ENCODE results near the gene TMEM232.
"Not testable (repeated sequence)": the region's sequence is repeated elsewhere in the genome, so short reads cannot be mapped to it uniquely, and the experiment has no call there.

Gene TMEM232

GRCh38 chr5:110726249-110727024 lies at the start of gene TMEM232:
TMEM232 (minus strand) TSS chr5:110726671; CDS start chr5:110667352, 59,319 bp downstream.
- DNase-seq (ENCODE audit: low spot score) = peak; percentile 7

DNA sequence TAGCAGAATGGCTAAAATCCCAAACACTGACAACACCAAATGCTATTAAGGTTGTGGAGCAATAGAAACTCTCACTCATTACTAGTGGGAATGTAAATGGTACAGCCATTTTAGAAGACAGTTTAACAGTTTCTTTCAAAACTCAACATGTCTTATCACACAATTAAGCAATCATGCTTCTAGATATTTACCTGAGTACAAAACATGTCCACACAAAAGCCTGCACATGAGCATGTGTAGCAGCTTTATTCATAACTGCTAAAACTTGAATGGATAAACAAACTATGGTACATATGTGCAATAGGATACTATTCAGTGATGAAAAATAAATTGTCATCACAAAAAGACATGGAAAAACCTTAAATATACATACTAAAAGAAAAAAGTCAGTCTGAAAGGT lies 43.8 kb upstream of the TMEM232 start:
- DNase-seq (ENCODE audit: low spot score) = no peak

- no peak for DNase-seq (ENCODE audit: low spot score)
Measured at GRCh38 chr5:110769000-110769681, 42.7 kb upstream of the TMEM232 start.

DNA sequence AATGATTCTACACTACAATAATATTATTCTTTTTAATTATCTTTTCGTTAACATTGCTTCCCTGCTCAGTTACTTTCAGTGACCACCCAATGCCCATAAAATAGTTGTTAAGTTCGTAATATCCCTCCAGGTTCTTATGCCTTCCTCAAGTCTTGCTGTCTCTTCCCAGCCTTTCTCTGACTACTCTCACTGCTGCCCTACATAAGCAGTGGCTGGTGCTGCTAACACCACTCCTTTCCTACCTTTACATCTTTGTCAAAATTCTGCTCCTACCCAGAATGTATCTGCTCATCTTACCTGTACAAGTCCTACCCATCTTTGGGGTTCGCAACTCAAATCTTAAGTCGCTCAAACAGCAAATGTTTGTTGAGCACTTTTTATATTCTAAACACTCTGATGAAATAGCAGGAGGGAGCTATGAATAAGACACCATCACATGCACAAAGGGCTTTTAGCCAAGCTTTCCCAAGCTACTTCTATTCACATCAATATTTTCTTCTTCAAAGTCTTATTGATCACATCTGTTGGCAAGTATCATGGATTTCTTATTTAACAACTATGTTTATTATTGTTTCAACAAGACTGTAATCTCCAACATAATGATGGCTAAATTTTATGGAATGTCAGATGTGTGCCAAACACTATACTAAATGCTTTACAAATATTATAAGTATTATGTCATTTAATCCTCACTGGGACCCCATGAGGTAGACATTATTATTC lies 41.8 kb upstream of the TMEM232 start:
- DNase-seq (ENCODE audit: low spot score) = no peak

GRCh38 chr5:110760158-110760557 lies 33.7 kb upstream of the TMEM232 start:
- no peak for DNase-seq (ENCODE audit: low spot score)

DNA sequence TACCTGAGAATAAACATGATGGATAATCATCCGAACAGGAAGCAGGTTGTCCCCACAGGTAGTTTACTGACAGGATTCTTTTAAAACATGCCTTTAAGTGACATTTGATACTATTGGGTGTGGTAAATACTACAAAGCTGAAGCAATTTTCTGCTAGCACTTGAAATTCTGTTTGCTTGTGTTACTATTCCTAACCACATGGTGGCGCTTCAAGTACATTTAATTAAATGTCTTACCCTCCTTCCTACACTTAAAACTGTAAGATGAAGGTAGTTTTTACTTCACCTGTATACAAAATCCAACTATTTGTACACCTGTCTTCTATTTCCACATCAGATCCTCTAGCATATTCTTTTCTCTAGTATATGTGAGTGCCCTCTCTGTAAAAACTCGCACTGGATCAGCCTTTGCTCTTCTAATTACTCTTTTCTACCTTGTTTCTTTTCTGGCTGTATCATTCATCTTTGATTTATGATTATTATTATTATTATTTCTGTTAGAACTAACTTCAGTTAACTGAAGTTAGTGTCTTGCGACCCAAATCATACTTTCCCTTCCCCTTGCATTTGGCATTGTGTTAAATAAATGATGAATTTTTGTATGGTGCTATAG lies 30.8 kb upstream of the TMEM232 start:
- DNase-seq (ENCODE audit: low spot score) = peak; percentile 63

DNA sequence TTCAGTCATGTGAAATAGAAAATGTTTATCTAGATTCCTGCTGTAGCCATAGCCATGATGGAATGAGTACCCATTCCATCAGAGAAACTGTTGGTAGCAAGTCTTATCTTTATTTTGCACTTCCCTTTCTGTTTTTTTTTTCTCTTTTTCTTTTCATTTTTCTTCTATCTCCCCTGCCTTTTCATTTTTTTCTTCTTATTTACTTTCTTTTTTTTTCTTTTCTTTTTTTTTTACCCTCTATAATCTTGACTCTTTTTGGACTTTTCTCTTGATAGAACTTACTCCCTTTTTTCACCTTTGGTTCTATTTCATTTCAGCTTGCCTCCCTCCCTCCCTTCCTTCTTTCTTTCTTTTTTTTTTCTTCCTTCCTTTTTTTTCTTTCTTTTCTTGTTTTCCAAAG lies 27.7 kb upstream of the TMEM232 start:
- DNase-seq (ENCODE audit: low spot score) = no peak

GRCh38 chr5:110753600-110753999 lies 27.1 kb upstream of the TMEM232 start:
- DNase-seq (ENCODE audit: low spot score) = no peak

- no peak for DNase-seq (ENCODE audit: low spot score)
Measured at GRCh38 chr5:110752953-110753352, 26.5 kb upstream of the TMEM232 start.

- DNase-seq (ENCODE audit: low spot score) = no peak
Measured at GRCh38 chr5:110751902-110752762, 25.7 kb upstream of the TMEM232 start.

- peak; percentile 80 for DNase-seq (ENCODE audit: low spot score)
Measured at GRCh38 chr5:110738812-110739651, 12.6 kb upstream of the TMEM232 start, which contains the start of gene SLC25A46. SLC25A46 (plus strand) TSS chr5:110739007; CDS start chr5:110739120, 113 bp downstream.

- DNase-seq (ENCODE audit: low spot score) = no peak
Measured at GRCh38 chr5:110738503-110738811, 12.0 kb upstream of the TMEM232 start.

DNA sequence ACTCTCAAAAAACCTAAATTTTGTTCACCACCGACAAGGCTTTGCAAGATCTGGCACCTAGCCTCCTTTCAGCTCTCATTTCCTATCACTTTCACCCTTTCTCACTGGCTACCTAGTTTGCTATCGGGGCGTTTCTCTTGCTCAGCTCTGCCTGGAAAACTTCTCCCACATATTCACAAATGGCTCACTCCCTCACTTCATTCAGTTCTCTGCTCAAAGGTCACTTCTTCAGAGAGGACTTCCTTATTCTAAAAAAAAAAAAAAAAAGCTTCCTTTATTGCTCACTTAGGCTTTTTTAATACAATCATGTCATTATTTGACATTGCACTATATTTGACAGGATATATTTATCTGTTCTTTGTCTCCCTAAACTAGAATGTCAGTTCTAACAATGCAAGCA lies 10.3 kb upstream of the TMEM232 start:
- no peak for DNase-seq (ENCODE audit: low spot score)

GRCh38 chr5:110735556-110735955 lies 9.1 kb upstream of the TMEM232 start:
- DNase-seq (ENCODE audit: low spot score) = no peak

DNA sequence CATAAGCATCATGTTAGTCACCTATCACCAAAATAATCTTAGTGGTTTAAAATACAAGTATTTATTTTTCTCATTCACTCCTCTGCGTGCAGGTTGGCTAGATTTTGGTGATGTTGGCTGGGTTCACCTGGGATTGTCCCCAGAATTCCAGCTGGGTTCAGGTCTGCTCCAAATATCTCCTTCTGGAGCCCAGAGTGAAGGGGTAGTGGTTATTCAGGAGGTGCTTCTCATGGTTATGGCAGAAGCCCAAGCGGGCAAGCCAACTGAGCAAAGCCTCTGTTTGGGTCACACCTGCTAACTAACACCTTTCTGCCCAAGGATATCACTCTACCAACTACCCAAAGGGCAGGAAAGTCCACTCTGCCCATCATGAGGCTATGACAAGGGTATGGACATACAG lies 7.6 kb upstream of the TMEM232 start:
- no peak for DNase-seq (ENCODE audit: low spot score)

GRCh38 chr5:110731499-110731898 lies 5.0 kb upstream of the TMEM232 start:
- DNase-seq (ENCODE audit: low spot score) = not testable (repeated sequence)

GRCh38 chr5:110727025-110727314 lies 499 bp upstream of the TMEM232 start:
- no peak for DNase-seq (ENCODE audit: low spot score)

- DNase-seq (ENCODE audit: low spot score) = no peak
Measured at GRCh38 chr5:110718311-110718710, 8.2 kb downstream of the TMEM232 start.

DNA sequence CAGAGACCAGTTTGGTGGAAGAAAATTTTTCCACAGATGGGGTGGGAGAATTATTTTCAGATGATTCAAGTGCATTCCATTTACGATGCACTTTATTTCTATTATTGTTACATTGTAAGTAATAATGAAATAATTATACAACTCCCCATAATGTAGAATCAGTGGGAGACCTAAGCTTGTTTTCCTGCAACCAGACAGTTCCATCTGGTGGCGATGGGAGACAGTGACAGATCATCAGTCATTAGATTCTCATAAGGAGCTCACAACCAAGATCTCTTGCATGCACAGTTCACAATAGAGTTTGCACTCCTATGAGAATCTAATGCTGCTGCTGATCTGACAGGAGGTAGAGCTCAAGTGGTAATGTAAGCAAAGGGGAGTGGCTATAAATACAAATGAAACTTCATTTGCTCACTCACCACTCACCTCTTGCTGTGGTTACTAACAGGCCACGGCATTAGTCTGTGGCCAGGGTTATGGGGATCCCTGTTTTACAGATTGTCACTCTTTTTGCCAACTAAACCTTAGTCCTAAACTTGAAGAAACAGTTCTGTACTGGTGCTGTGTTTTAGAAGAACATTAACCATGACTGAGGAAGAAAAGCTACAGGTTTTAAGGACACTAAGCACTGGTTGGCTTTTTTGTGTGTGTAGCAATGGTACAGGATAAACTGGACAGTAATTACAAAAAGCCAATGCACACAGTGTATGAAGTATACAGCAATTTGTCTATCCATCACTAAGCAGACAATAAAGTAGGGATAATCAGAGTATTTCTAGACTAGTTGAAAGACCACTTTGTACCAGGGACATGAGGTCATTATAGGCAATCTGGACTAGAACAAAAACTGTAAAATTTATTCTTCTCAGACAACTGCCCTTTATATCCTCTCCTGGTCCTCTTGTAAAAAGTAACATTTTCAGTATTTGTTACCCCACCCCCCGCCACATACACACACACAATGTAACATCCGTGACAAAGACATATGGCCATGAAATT lies 9.9 kb downstream of the TMEM232 start:
- no peak for DNase-seq (ENCODE audit: low spot score)
